Activated B cell treated with CpG ODN at 0.5 μM for 24 hours (primary cell): Measurements from ENCODE around the gene SEMA6B. TPM values are rescaled to one million over a fixed set of nuclear protein-coding genes. Genes with fewer than 3 reads are reported as not detected.

ENCODE experiments used
- ATAC-seq: fragments of 200-7000 bp; cut with Tn5 transposase; one replicate; pipeline ENCODE4 v1.10.0; 2021; ENCODE audit warnings: low read depth, mild to moderate bottlenecking, moderate library complexity
- CTCF ChIA-PET: fragments of 350-600 bp; sonication (Branson Sonifier 250); formaldehyde crosslinking; loops from one replicate; lab custom pipeline; 2021; ENCODE audit warnings: antibody characterized with exemption; lab: Charles Lee
- POLR2A ChIA-PET: fragments of 350-600 bp; sonication (Branson Sonifier 250); formaldehyde crosslinking; loops from one replicate; lab custom pipeline; 2021; ENCODE audit warnings: antibody characterized with exemption; lab: Charles Lee
- DNase-seq: peaks from one replicate; pipeline ENCODE4 v3.0.0; 2022
- H3K27ac Mint-ChIP-seq: one replicate; pipeline ENCODE4 v1.8.0; 2020; ENCODE audit warnings: mixed read lengths
- H3K27me3 Mint-ChIP-seq: one replicate; pipeline ENCODE4 v1.8.0; 2021; ENCODE audit warnings: mixed read lengths
- H3K36me3 Mint-ChIP-seq: one replicate; pipeline ENCODE4 v1.8.0; 2021; ENCODE audit warnings: low read depth, mixed read lengths
- H3K4me1 Mint-ChIP-seq: one replicate; pipeline ENCODE4 v1.8.0; 2021; ENCODE audit warnings: mixed read lengths
- H3K4me3 Mint-ChIP-seq: one replicate; pipeline ENCODE4 v1.8.0; 2020; ENCODE audit warnings: mild to moderate bottlenecking, mixed read lengths
- H3K9me3 Mint-ChIP-seq: one replicate; pipeline ENCODE4 v1.8.0; 2020; ENCODE audit warnings: mixed read lengths
- CTCF ChIP-seq: fragments of 200-600 bp; IDR thresholded peaks from one replicate; pipeline ENCODE4 v1.8.0; 2022; ENCODE audit warnings: antibody characterized with exemption, mild to moderate bottlenecking
- intact Hi-C: fragments of 100-400 bp; cut with micrococcal nuclease; formaldehyde crosslinking; loops from one replicate; pipeline ENCODE4 v1.15.1; 2024
- total RNA-seq: library from RNA; stranded (reverse); gene quantifications from 2 replicates; pipeline ENCODE4 v1.2.3, GENCODE V29; 2022

SEMA6B gene
- total RNA-seq, 1 donor from 2014 or later, result 0.11 TPM

- H3K4me3 Mint-ChIP-seq, result no peak overlapping the region
- no peak for TF ChIP-seq CTCF
- H3K4me1 Mint-ChIP-seq, result peaks cover 7% of the 10 kb centered on the region
- ChIA-PET POLR2A (no interaction called here), CTCF (interaction anchor here (1.6 to 3.0 kb wide), 3 partner anchors 56 to 214 kb away, joined by 10 to 28 read pairs (median 14); partner anchors contain the start of gene FEM1A)
- H3K27me3 Mint-ChIP-seq, result peaks cover 53% of the 10 kb centered on the region
- no peak overlapping the region for H3K27ac Mint-ChIP-seq
- intact Hi-C loops, result no loop called here
- DNase-seq (no peak), ATAC-seq (no peak)
- H3K36me3 Mint-ChIP-seq, result no peaks in the 10 kb centered on the region
- no peaks in the 10 kb centered on the region for H3K9me3 Mint-ChIP-seq
These were observed 17.7 kb upstream of the SEMA6B start for GRCh38 chr19:4577020-4577782.

- H3K36me3 Mint-ChIP-seq, result no peaks in the 10 kb centered on the region
- intact Hi-C loops, result loop anchor here (1.0 kb wide), 2 partner anchors 60 to 215 kb away; partner anchors contain the start of gene FEM1A
- no peaks in the 10 kb centered on the region for H3K9me3 Mint-ChIP-seq
- DNase-seq (peak; percentile 64), ATAC-seq (peak; percentile 60)
- H3K27me3 Mint-ChIP-seq, result peaks cover 48% of the 10 kb centered on the region
- ChIA-PET CTCF (interaction anchor here (1.1 to 3.0 kb wide), 4 partner anchors 11 to 215 kb away, joined by 3 to 28 read pairs (median 12); partner anchors contain the start of gene FEM1A), POLR2A (interaction anchor here (0.5 to 0.6 kb wide), 2 partner anchors 58 to 97 kb away, joined by 4 to 16 read pairs; no protein-coding TSS in a partner anchor)
- no peak for TF ChIP-seq CTCF
- H3K4me1 Mint-ChIP-seq, result peaks cover 3% of the 10 kb centered on the region
- no peak overlapping the region for H3K27ac Mint-ChIP-seq
- H3K4me3 Mint-ChIP-seq, result no peak overlapping the region
These were observed 16.8 kb upstream of the SEMA6B start for GRCh38 chr19:4576016-4576933.

GRCh38 chr19:4575267-4576015 lies 16.0 kb upstream of the SEMA6B start:
- intact Hi-C loops, result loop anchor here (1.0 kb wide), 2 partner anchors 61 to 216 kb away; partner anchors contain the start of gene FEM1A
- ATAC-seq (no peak), DNase-seq (no peak)
- POLR2A ChIA-PET, result interaction anchor here (0.5 kb wide), 1 partner anchor 59 kb away, joined by 4 read pairs; no protein-coding TSS in a partner anchor
- Mint-ChIP-seq H3K4me3 (no peak overlapping the region), H3K9me3 (no peaks in the 10 kb centered on the region), H3K27ac (no peak overlapping the region), H3K4me1 (peaks cover 3% of the 10 kb centered on the region), H3K36me3 (no peaks in the 10 kb centered on the region), H3K27me3 (peaks cover 48% of the 10 kb centered on the region)
- CTCF ChIA-PET, result interaction anchor here (1.1 to 3.0 kb wide), 4 partner anchors 12 to 215 kb away, joined by 3 to 28 read pairs (median 12); partner anchors contain the start of gene FEM1A
- no peak for TF ChIP-seq CTCF

- DNase-seq (no peak), ATAC-seq (no peak)
- ChIA-PET POLR2A (no interaction called here), CTCF (interaction anchor here (1.8 kb wide), 1 partner anchor 62 kb away, joined by 7 read pairs; no protein-coding TSS in a partner anchor)
- Mint-ChIP-seq H3K4me1 (no peaks in the 10 kb centered on the region), H3K9me3 (no peaks in the 10 kb centered on the region), H3K27me3 (peaks cover 32% of the 10 kb centered on the region), H3K36me3 (no peaks in the 10 kb centered on the region), H3K27ac (no peak overlapping the region), H3K4me3 (no peak overlapping the region)
- no peak for TF ChIP-seq CTCF
- intact Hi-C loops, result no loop called here
These were observed 14.2 kb upstream of the SEMA6B start for GRCh38 chr19:4573682-4574081.
